Measurements from ENCODE around the gene CTF1.

The CTF1 gene

DNA sequence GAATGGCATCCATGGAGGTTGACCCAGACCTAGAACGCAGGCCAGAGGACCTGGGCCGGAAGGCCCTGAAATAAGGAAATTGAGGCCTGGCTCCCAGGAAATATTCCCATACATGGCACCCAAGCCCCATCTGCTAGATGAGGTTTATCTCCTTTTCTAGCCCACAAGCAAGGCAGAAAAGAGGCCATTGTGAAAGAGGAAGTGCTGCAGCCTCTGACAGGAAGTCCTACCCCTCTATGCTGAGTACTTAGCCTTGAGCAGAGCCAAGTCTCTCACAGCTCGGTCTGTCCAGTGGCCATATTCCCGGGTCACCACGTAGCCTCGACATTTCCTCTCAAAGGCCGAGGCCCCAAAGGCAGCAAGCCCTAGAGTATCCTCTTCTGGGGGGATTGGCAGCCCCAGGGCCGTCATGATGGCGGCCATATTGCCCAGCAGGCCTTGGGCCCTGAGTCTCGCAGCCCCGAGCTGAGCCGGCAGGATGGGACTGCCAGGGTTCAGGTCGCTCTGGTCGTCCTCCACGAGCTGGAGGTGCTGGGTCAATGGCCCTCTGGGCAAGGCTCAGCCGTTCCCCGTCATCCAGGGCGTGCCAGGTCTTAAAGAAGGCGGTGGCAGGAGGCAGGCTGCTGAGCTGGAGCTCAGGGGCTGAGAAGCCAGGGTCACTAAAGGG is 7.8 kb downstream of the CTF1 start:
- DNase-seq (ENCODE audit: insufficient read length, low spot score) (no peak), FAIRE-seq (no peak)

- DNase-seq (ENCODE audit: insufficient read length, low spot score) (no peak), FAIRE-seq (no peak)
Measured at GRCh38 chr16:30907064-30907463, 10.7 kb downstream of the CTF1 start.

GRCh38 chr16:30910427-30911029 is 14.1 kb downstream of the CTF1 start:
- FAIRE-seq (no peak), DNase-seq (ENCODE audit: insufficient read length, low spot score) (no peak)

- DNase-seq (ENCODE audit: insufficient read length, low spot score) (no peak), FAIRE-seq (no peak)
Measured at GRCh38 chr16:30912794-30913412, 16.5 kb downstream of the CTF1 start.

GRCh38 chr16:30914830-30915229 is 18.4 kb downstream of the CTF1 start:
- FAIRE-seq (no peak), DNase-seq (ENCODE audit: insufficient read length, low spot score) (no peak)

DNA sequence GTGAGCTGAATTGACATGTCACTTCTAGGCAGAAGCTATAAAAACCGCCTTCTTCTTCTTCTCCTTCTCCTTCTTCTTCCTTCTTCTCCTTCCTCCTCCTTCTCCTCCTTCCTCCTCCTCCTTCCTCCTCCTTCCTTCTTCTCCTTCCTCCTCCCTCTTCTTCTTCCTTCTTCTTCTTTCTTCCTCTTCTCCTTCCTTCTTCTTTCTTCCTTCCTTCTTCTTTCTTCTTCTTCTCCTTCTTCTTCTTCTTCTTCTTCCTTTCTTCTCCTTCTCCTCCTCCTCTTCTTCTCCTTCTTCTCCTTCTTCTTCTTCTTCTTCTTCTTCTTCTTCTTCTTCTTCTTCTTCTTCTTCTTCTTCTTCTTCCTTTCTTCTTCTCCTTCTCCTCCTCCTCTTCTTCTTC is 22.2 kb downstream of the CTF1 start:
- DNase-seq (ENCODE audit: insufficient read length, low spot score) (no peak), FAIRE-seq (no peak)

GRCh38 chr16:30920891-30921290 is 24.5 kb downstream of the CTF1 start:
- DNase-seq (ENCODE audit: insufficient read length, low spot score) (no peak), FAIRE-seq (no peak)

- FAIRE-seq (no peak), DNase-seq (ENCODE audit: insufficient read length, low spot score) (no peak)
Measured at GRCh38 chr16:30921459-30921747, 25.0 kb downstream of the CTF1 start.

- peak; percentile 93 for FAIRE-seq
- DNase-seq (ENCODE audit: insufficient read length, low spot score): peak; percentile 80
Measured at GRCh38 chr16:30921748-30922419, 25.5 kb downstream of the CTF1 start.

DNA sequence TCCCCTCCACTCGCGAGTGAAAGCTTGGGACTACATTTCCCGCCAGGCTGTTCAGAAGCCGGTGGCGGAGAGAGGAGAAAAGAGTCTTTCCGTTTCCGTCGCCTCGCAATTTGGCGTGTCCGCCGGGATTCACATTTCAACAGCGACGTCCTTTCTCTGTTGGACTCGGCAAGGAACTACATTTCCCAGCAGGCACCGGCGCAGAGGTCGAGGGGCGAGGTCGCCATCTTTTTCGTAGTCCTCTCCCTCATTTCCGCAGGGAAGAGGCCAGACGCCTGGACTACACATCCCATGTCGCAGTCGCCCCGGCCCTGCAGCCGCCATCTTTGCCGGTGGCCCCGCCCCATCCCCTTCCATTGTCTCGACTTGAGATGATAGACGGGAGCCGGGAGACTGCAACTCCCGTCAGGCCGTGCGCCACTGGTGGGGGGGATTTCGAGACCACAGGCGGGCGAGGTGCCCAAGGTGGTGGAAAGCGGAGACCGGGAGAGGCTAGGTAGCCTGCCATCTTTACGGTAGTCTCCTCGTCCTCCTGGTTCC is 26.1 kb downstream of the CTF1 start:
- DNase-seq (ENCODE audit: insufficient read length, low spot score): peak; percentile 99
- no peak for FAIRE-seq

DNA sequence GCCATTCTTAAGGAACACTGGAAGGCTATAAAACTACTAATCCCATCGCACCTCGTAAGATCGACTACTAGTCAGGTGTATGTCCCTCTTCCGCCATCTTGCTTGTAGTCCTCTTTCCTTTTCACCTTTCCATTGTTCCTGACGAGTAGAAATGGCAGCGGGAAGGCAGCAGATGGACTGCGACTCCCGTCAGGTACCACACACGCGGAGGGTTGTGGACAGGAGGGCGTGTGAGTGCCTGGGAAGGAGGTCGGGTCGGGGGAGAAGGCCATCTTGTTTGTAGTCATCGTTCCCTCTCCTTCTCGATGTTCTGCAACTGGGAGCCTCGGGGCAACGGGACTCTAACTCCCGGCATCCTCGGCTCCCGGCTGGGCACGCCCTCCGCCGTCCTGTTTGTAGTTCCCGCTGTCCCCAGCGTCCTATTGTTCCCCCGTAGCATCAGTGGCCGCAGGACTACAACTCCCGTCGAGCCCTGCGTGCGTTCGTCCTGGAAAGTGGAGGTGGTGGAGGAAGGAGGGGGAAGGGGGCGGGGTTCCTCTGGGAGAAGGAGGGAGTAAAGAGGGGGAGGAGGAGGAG is 26.6 kb downstream of the CTF1 start:
- DNase-seq (ENCODE audit: insufficient read length, low spot score) (peak; percentile 96), FAIRE-seq (peak; percentile 99)

GRCh38 chr16:30923554-30924075 is 27.2 kb downstream of the CTF1 start, which contains the start of gene FBXL19:
FBXL19 (plus strand) TSS chr16:30923572; CDS start chr16:30925755, 2,183 bp downstream.
- FAIRE-seq: no peak

DNA sequence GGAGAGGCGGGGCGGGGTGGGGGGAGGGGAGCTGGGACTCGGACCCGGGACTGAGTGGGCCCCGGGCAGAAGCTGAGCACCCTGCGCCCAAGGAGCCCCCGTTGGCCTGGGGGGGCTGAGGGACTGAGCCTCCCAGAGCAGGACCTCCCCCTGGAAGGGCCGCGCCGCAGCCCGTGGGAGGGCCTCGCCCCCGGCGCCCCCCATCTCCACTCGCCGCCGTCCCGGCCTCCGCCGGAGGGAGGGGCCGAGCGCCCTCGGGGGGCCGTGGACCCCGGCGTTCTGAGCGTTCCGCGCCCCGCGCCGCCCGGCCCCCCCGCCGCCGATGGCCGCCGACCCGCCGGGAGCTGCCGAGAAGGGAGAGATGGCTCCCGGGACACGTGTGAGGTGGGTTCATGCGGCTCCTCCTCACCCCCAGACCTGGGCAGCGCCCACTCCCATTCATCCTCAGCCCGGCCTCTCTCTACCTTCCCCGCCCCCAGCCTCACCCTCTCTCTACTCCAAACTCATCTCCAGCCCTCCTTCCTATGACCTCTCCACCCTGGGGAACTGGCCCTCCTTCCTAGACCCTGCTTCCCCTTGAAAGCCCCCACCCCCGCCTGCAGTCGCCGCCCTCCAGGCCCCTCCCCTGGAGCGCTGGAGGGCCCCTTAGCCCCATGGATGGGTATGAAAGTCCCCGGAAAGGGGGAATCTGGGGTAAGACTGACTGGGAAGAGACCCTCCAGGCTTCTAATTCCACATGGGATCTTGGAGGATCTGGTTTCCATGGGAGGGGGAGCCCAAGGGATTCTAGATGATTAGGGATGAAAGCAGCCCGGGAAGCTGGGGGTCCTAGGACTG is 27.9 kb downstream of the CTF1 start:
- DNase-seq (ENCODE audit: insufficient read length, low spot score) (no peak), FAIRE-seq (no peak)

More at GRCh38 chr16:30923554-30924075, 27.2 kb downstream of the CTF1 start, which contains the start of gene FBXL19:
- DNase-seq (ENCODE audit: insufficient read length, low spot score): no peak

DNA sequence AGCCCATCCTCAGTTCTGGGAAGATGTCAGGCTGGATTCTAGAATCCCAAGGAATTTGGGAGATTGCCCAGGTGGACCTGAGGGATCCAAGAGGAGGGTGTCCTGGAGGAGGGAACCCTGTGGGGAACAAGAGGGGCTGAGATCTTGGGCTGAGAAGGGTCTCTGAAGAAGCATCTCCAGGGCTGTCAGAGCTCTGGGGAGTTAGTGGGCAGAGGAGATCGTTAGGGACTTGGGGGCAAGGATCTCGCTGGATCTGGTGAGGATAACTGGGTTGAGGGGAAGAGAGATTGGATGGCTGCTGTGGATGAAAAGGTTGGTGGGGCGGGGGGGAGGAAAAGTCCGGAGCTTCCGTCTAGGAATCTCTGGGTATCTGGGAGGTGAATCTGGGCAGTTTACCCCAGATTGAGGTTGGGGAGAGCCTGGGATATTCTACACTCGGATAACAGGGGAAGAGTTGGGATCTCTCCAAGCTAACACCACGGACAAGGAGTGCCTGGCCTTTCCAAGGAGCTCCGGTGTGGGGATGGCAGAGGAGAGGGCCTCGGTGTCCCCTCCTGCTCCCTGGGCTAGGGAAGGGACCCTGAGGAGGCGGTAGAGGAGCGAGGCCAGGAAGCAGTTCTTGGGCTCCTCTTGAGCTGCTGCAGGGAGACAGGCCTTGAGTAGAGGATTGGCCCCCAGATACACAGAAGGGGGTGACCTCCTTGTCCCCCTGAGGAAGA is 28.7 kb downstream of the CTF1 start:
- FAIRE-seq: no peak

GRCh38 chr16:30925632-30925987 is 29.2 kb downstream of the CTF1 start:
- no peak for DNase-seq (ENCODE audit: insufficient read length, low spot score)
- no peak for FAIRE-seq

More for the DNA sequence above, 28.7 kb downstream of the CTF1 start:
- no peak for DNase-seq (ENCODE audit: insufficient read length, low spot score)

DNA sequence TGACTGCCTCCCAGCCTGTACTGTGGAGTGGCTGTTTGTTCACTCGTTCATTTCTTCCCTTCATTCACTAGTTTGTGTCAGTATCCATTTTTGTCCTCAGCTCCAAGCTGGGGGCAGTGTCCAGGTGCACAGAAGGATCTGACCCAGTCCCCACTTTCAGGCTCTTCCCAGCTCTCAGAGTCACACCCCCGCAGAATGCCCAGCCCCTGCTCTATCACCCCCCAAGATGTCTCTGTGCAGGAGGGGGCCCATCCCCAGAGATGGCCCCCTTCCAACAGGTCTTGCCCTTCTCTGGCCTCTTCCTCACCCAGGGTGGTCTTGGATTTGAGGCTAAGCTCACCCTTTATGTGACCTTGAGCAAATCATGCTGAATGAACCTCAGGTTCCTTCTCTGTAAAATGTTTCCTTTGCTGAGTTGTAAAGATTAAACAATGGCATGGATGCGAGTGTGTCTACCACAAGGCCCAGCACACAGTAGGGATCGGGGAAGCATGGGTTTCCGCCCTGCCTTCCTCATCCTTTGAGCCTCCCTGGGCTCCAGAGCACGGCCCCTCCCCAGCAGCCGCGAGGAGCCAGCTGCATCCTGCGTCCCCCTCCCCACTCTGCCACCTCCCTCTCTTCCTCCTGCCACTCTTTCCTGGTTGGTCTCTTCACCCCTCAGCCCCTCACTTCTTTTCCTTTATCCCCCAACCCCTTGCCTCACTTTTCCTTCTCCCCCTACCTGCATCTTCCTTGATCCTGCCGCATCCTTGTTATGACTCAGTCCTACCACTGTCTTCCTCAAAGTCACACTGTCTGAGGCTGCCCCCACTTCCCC is 29.8 kb downstream of the CTF1 start:
- DNase-seq (ENCODE audit: insufficient read length, low spot score) (no peak), FAIRE-seq (peak; percentile 20)

DNA sequence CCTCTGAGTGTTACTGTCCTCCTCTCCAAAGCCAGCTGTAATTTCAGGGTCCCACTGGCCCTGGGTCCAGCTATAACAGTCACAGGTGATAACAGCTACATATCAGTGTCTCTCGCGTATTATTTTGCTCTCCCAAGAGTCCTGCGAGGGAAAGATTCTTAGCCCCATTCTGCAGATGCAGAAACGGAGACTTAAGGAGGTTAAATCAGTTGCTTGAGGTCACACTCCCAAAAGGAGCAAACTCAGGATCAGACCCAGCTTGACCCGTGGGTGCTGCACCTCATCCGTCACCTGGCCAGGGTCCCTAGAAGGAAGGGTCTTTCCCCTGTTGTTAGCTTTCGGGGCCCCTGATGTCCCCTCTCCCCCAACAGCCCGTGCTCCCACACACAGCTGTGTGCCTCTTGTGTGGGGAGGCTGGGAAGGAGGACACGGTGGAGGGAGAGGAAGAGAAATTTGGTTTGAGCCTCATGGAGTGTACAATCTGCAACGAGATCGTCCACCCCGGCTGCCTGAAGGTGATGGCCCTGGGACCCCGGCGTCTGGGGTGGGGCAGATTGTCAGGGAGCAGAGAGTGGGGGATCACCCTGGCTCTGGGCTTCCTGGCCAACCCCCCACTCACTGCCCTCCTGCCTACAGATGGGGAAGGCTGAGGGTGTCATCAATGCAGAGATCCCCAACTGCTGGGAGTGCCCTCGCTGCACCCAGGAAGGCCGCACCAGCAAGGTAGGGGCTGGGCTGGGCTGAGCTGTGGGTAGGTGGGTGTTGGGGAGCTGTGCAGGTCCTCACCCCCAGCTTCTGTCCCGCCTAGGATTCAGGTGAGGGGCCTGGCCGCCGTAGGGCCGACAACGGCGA is 30.7 kb downstream of the CTF1 start:
- DNase-seq (ENCODE audit: insufficient read length, low spot score) (no peak), FAIRE-seq (peak; percentile 83)
